Upper lobe of left lung (tissue), 4 donors: Measurements from ENCODE around the gene SH2D4B.

Experiments used
- POLR2A ChIP-seq, 4 donors: fragments of 450-650 bp; IDR thresholded peaks; one replicate each; pipeline ENCODE4 v1.5.1; 2016 to 2017; ENCODE audit warnings: antibody characterized with exemption in 4 of 4, mild to moderate bottlenecking in 2 of 4
- POLR2AphosphoS5 ChIP-seq, 2 donors: sonication (generic); formaldehyde crosslinking; IDR thresholded peaks; one replicate each; pipeline ENCODE4 v1.5.1; 2017; ENCODE audit warnings: antibody characterized with exemption in 2 of 2
- TF ChIP-seq, protein P1 (sequence below), 6 experiments: fragments of 450-650 bp in 4 of 6; fragments of 200-600 bp in 2 of 6; sonication (generic) in 2 of 6; IDR thresholded peaks; one replicate each; pipeline ENCODE4 v1.5.1; 2016 to 2019; ENCODE audit warnings: antibody characterized with exemption in 6 of 6

- TF ChIP-seq POLR2A (IDR thresholded peaks at IDR 0.05) (no peak), POLR2AphosphoS5 (IDR thresholded peaks at IDR 0.05) (no peak)
- TF ChIP-seq, protein P1, sequence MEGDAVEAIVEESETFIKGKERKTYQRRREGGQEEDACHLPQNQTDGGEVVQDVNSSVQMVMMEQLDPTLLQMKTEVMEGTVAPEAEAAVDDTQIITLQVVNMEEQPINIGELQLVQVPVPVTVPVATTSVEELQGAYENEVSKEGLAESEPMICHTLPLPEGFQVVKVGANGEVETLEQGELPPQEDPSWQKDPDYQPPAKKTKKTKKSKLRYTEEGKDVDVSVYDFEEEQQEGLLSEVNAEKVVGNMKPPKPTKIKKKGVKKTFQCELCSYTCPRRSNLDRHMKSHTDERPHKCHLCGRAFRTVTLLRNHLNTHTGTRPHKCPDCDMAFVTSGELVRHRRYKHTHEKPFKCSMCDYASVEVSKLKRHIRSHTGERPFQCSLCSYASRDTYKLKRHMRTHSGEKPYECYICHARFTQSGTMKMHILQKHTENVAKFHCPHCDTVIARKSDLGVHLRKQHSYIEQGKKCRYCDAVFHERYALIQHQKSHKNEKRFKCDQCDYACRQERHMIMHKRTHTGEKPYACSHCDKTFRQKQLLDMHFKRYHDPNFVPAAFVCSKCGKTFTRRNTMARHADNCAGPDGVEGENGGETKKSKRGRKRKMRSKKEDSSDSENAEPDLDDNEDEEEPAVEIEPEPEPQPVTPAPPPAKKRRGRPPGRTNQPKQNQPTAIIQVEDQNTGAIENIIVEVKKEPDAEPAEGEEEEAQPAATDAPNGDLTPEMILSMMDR (IDR thresholded peaks at IDR 0.05), result no peak
Observed at GRCh38 chr10:80501381-80501912, 36.3 kb upstream of the SH2D4B start.
